ENCODE measurements around the gene SLAMF1. TPM values are rescaled to one million over a fixed set of nuclear protein-coding genes. Genes with fewer than 3 reads are reported as not detected.
"Not testable (repeated sequence)": the region's sequence is repeated elsewhere in the genome, so short reads cannot be mapped to it uniquely, and the experiment has no call there.

The SLAMF1 gene
- total RNA-seq, 6 experiments from 2014 or later, result 0.20 to 0.42 (median 0.28) TPM

GRCh38 chr1:160560806-160561205 is 86.0 kb downstream of the SLAMF1 start:
- intact Hi-C loops (cut with DNase I), result no loop called here
- TF ChIP-seq POLR2A (IDR thresholded peaks at IDR 0.05), result no peak
- TF ChIP-seq, protein P1, sequence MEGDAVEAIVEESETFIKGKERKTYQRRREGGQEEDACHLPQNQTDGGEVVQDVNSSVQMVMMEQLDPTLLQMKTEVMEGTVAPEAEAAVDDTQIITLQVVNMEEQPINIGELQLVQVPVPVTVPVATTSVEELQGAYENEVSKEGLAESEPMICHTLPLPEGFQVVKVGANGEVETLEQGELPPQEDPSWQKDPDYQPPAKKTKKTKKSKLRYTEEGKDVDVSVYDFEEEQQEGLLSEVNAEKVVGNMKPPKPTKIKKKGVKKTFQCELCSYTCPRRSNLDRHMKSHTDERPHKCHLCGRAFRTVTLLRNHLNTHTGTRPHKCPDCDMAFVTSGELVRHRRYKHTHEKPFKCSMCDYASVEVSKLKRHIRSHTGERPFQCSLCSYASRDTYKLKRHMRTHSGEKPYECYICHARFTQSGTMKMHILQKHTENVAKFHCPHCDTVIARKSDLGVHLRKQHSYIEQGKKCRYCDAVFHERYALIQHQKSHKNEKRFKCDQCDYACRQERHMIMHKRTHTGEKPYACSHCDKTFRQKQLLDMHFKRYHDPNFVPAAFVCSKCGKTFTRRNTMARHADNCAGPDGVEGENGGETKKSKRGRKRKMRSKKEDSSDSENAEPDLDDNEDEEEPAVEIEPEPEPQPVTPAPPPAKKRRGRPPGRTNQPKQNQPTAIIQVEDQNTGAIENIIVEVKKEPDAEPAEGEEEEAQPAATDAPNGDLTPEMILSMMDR (IDR thresholded peaks at IDR 0.05), result no peak
- Histone ChIP-seq H3K9me3 (no peaks in the 10 kb centered on the region), H3K4me1 (no peaks in the 10 kb centered on the region), H3K27ac (no peak overlapping the region), H3K4me3 (no peak overlapping the region), H3K27me3 (no peaks in the 10 kb centered on the region), H3K36me3 (no peaks in the 10 kb centered on the region)
- no peak for DNase-seq
- no peak for ATAC-seq

DNA sequence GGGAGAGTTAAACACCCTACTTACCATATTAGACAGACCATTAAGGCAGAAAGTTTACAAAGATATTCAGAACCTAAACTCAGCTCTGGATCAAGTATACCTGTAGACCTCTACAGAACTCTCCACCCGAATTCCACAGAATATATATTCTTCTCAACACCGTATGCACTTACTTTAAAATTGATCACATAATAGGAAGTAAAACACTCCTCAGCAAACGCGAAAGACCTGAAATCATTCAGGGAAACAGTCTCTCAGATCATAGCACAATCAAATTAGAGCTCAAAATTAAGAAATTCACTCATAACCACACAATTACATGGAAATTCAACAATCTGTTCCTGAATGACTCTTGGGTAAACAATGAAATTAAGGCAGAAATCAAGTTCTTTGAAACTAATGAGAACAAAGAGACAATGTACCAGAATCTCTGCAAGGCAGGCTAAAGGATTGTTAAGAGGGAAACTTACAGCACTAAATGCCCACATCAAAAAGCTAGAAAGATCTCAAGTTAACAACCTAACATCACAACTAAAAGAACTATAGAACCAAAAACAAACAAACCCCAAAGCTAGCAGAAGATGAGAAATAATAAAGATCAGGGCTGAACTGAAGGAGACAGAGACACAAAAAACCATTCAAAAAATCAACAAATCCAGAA is 86.7 kb downstream of the SLAMF1 start:
- Histone ChIP-seq H3K36me3 (no peaks in the 10 kb centered on the region), H3K4me1 (no peaks in the 10 kb centered on the region), H3K9me3 (no peaks in the 10 kb centered on the region), H3K4me3 (no peak overlapping the region), H3K27ac (no peak overlapping the region), H3K27me3 (no peaks in the 10 kb centered on the region)
- TF ChIP-seq, protein P1 (IDR thresholded peaks at IDR 0.05), result no peak
- TF ChIP-seq POLR2A (IDR thresholded peaks at IDR 0.05), result no peak
- no peak for DNase-seq
- WGBS (ENCODE audit: insufficient coverage, low coverage, low lambda C conversion rate, missing lambda C conversion rate), result 58% methylated on average over 4 of the region's 4 CpGs
- no peak for ATAC-seq
- intact Hi-C loops (cut with DNase I), result no loop called here

DNA sequence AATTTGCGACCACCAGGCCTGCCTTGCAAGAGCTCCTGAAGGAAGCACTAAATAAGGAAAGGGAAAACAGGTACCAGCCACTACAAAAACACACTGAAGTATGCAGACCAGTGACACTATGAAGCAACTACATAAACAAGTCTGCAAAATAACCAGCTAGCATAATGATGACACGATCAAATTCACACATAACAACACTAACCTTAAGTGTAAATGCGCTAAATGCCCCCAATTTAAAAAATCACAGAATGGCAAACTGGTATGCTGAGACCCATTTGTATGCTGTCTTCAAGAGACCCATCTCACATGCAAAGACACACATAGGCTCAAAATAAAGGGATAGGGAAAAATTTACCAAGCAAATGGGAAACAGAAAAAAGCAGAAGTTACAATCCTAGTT is 87.4 kb downstream of the SLAMF1 start:
- H3K4me3 ChIP-seq; H3K4me1 ChIP-seq; H3K9me3 ChIP-seq; H3K27me3 ChIP-seq; H3K27ac ChIP-seq; ATAC-seq; H3K36me3 ChIP-seq; DNase-seq; intact Hi-C loops (cut with DNase I): not testable (repeated sequence)
- WGBS (ENCODE audit: insufficient coverage, low coverage, low lambda C conversion rate, missing lambda C conversion rate), result 76% methylated on average over 3 of the region's 3 CpGs

- Histone ChIP-seq H3K27me3 (no peaks in the 10 kb centered on the region), H3K9me3 (no peaks in the 10 kb centered on the region), H3K4me1 (no peaks in the 10 kb centered on the region), H3K27ac (no peak overlapping the region), H3K4me3 (no peak overlapping the region), H3K36me3 (no peaks in the 10 kb centered on the region)
- ATAC-seq (no peak), DNase-seq (no peak)
- no peak for TF ChIP-seq POLR2A (IDR thresholded peaks at IDR 0.05)
- TF ChIP-seq, protein P1 (IDR thresholded peaks at IDR 0.05), result no peak
- WGBS (ENCODE audit: insufficient coverage, low coverage, low lambda C conversion rate, missing lambda C conversion rate), result 64% methylated on average over 4 of the region's 4 CpGs
- intact Hi-C loops (cut with DNase I), result no loop called here
These were observed 88.0 kb downstream of the SLAMF1 start for GRCh38 chr1:160558660-160559380.

Other genes starting within 250 kb of the SLAMF1 start
- gene VANGL2, start 246.5 kb downstream of the SLAMF1 start, total RNA-seq, result under 1 TPM; 0.06 to 0.22 (median 0.12) TPM
- 1 to 10 TPM in 1 of 6 experiments, under 1 TPM in 5; 0.26 to 1.1 (median 0.69) TPM for gene SLAMF6, start 123.8 kb downstream of the SLAMF1 start, total RNA-seq
- gene CD84, start 67.5 kb downstream of the SLAMF1 start, total RNA-seq, result 10 to 100 TPM in 1 of 6 experiments, 1 to 10 TPM in 5; 2.4 to 11.1 (median 3.4) TPM
- 1 to 10 TPM in 5 of 6 experiments, under 1 TPM in 1; 0.68 to 5.0 (median 3.4) TPM for gene CD48, start 64.8 kb upstream of the SLAMF1 start, total RNA-seq
- gene SLAMF7, start 92.2 kb upstream of the SLAMF1 start, total RNA-seq, result 1 to 10 TPM in 3 of 6 experiments, under 1 TPM in 3; 0.74 to 5.2 (median 0.99) TPM
- gene LY9, start 149.1 kb upstream of the SLAMF1 start, total RNA-seq, result 1 to 10 TPM in 1 of 6 experiments, under 1 TPM in 4, not detected in 1; 0.11 to 1.3 (median 0.37) TPM
- 1 to 10 TPM in 4 of 6 experiments, under 1 TPM in 2; 0.88 to 2.0 (median 1.2) TPM for gene CD244, start 215.8 kb upstream of the SLAMF1 start, total RNA-seq
- gene ITLN1, start 238.1 kb upstream of the SLAMF1 start, total RNA-seq, result 1 to 10 TPM in 4 of 6 experiments, under 1 TPM in 1, not detected in 1; 0.90 to 5.1 (median 2.4) TPM

Data from right lobe of liver (tissue), 6 donors.